Measurements from ENCODE around the gene CCDC190. TPM values are rescaled to one million over a fixed set of nuclear protein-coding genes. Genes with fewer than 3 reads are reported as not detected.

CCDC190 gene
- total and polyA plus RNA-seq, 2 of the 4 experiments (the other 2 are of a cell fraction): 0.10 to 0.36 TPM

DNA sequence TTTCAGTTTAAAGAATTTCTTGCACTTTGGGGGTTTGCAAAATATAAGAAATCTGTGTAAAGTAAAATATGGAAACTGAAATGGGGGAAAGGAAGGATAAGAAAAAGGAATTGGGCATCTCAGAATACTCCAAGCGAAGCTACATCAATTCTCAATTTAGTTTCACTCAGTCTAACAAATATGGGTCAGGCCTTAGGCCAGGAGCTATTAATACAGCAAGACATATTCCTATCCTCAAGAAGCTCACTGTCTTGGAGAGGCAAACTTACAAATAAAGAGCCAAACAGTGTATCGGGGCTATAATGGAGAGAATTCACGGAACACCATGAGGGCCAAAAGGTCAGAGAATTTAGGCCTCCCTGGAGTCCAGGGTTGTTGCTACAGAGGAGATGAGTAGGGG is 43.0 kb upstream of the CCDC190 start:
- POLR2A ChIA-PET (ENCODE audit: unreplicated experiment): no interaction called here
- dilution Hi-C loops (cut with HindIII; ENCODE audit: low sequenced_read_pairs, unreplicated experiment): no loop called here
- no peak overlapping the region for H3K18ac ChIP-seq (ENCODE audit: low read depth, low read length)

More for the DNA sequence above, 43.0 kb upstream of the CCDC190 start:
- Histone ChIP-seq H3K4ac (ENCODE audit: low read depth, low read length) (no peak overlapping the region), H3K4me2 (ENCODE audit: low read depth, low read length) (no peak overlapping the region), H3K27me3 (ENCODE audit: control insufficient read depth, insufficient read depth, low read length) (no peaks in the 10 kb centered on the region), H3K23ac (ENCODE audit: low read depth, low read length) (no peak overlapping the region), H2AK9ac (replicated peaks; ENCODE audit: low read depth, low read length, poor library complexity) (no peak overlapping the region), H2AFZ (replicated peaks; ENCODE audit: low read length, poor library complexity) (no peak overlapping the region), H3K14ac (replicated peaks; ENCODE audit: low read depth, low read length) (peak overlapping the region; percentile 80), H2BK15ac (ENCODE audit: low read depth, low read length) (no peak overlapping the region), H4K91ac (ENCODE audit: insufficient read depth, low read depth, low read length) (no peak overlapping the region; the same call in 1 of the 2 replicates), H3K27ac (ENCODE audit: insufficient read depth, low read length) (no peak overlapping the region), H3K36me3 (ENCODE audit: control insufficient read depth, insufficient read depth, low read length) (no peaks in the 10 kb centered on the region), H4K8ac (ENCODE audit: low read depth in 2 of 2, low read length in 2 of 2) (no peak overlapping the region), H3K9me1 (ENCODE audit: insufficient read depth, low read length) (peaks cover 14% of the 10 kb centered on the region), H3K4me3 (ENCODE audit: insufficient read depth, low read depth, low read length) (no peak overlapping the region), H2BK5ac (ENCODE audit: low read depth, low read length, poor library complexity, severe bottlenecking) (no peak overlapping the region), H4K5ac (ENCODE audit: low read depth, low read length) (no peak overlapping the region), H4K20me1 (ENCODE audit: insufficient read depth, low read length) (no peaks in the 10 kb centered on the region), H3K79me1 (ENCODE audit: low read depth in 1 of 2, low read length in 2 of 2) (no peaks in the 10 kb centered on the region), H3K9me3 (ENCODE audit: control insufficient read depth, insufficient read depth, low read length) (no peaks in the 10 kb centered on the region), H3K56ac (ENCODE audit: extremely low read depth, insufficient read depth, low read length) (no peak overlapping the region), H3K4me1 (ENCODE audit: control insufficient read depth, insufficient read depth, low read length) (peaks cover 16% of the 10 kb centered on the region), H2BK120ac (ENCODE audit: low read depth, low read length) (0 out of 2 replicates have a peak overlapping the region, but pooled peaks have one; percentile 10), H3K9ac (ENCODE audit: low read depth, low read length) (no peak overlapping the region), H2AK5ac (ENCODE audit: low read depth, low read length) (peak overlapping the region; percentile 45; the same call in 1 of the 2 replicates), H2BK20ac (ENCODE audit: low read depth, low read length) (peak overlapping the region; percentile 30; the same call in 1 of the 2 replicates)
- no peak for ATAC-seq (ENCODE audit: low read depth)
- intact Hi-C loops (cut with micrococcal nuclease): no loop called here
- TF ChIP-seq CHD1 (IDR thresholded peaks at IDR 0.05; ENCODE audit: low read depth, low read length) (no peak), FOS (IDR thresholded peaks at IDR 0.05; ENCODE audit: low read depth, low read length) (no peak), NFE2L2 (IDR thresholded peaks at IDR 0.05; ENCODE audit: low read depth, low read length) (no peak), BHLHE40 (IDR thresholded peaks at IDR 0.05; ENCODE audit: low read depth, low read length) (no peak), RAD21 (IDR thresholded peaks at IDR 0.05; ENCODE audit: low read length) (no peak), MAZ (IDR thresholded peaks at IDR 0.05; ENCODE audit: borderline replicate concordance, low read depth, low read length) (no peak), MAFK (IDR thresholded peaks at IDR 0.05; ENCODE audit: low read depth, low read length) (no peak), RFX5 (IDR thresholded peaks at IDR 0.05; ENCODE audit: low read depth, low read length) (no peak), CEBPB (IDR thresholded peaks at IDR 0.05; ENCODE audit: low read depth, low read length) (no peak)
- TF ChIP-seq, protein P1, sequence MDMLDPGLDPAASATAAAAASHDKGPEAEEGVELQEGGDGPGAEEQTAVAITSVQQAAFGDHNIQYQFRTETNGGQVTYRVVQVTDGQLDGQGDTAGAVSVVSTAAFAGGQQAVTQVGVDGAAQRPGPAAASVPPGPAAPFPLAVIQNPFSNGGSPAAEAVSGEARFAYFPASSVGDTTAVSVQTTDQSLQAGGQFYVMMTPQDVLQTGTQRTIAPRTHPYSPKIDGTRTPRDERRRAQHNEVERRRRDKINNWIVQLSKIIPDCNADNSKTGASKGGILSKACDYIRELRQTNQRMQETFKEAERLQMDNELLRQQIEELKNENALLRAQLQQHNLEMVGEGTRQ (IDR thresholded peaks at IDR 0.05; ENCODE audit: low read depth, low read length): no peak
- TF ChIP-seq, protein P2, sequence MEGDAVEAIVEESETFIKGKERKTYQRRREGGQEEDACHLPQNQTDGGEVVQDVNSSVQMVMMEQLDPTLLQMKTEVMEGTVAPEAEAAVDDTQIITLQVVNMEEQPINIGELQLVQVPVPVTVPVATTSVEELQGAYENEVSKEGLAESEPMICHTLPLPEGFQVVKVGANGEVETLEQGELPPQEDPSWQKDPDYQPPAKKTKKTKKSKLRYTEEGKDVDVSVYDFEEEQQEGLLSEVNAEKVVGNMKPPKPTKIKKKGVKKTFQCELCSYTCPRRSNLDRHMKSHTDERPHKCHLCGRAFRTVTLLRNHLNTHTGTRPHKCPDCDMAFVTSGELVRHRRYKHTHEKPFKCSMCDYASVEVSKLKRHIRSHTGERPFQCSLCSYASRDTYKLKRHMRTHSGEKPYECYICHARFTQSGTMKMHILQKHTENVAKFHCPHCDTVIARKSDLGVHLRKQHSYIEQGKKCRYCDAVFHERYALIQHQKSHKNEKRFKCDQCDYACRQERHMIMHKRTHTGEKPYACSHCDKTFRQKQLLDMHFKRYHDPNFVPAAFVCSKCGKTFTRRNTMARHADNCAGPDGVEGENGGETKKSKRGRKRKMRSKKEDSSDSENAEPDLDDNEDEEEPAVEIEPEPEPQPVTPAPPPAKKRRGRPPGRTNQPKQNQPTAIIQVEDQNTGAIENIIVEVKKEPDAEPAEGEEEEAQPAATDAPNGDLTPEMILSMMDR (conservative IDR thresholded peaks at IDR 0.05; ENCODE audit: low read depth, low read length): no peak
- in situ Hi-C loops (cut with MboI; ENCODE audit: low sequenced_read_pairs): no loop called here
- no peak for DNase-seq
- CTCF ChIA-PET: interaction anchor here (1.0 kb wide), 1 partner anchor 13 kb away, joined by 4 read pairs; no protein-coding TSS in a partner anchor
- BruUV-seq (replicated peaks): no TSS peak
- WGBS, 2 experiments (ENCODE audit: extremely low coverage in 2 of 2, insufficient read length in 1 of 2): no CpG with 5 or more reads among the region's 3 CpGs

Data from IMR-90 (cell line).